ENCODE data around the gene PSMC5. TPM values are rescaled to one million over a fixed set of nuclear protein-coding genes. Genes with fewer than 3 reads are reported as not detected.

The PSMC5 gene
- total RNA-seq, 1 experiment from 2014 or later, result 145 TPM

DNA sequence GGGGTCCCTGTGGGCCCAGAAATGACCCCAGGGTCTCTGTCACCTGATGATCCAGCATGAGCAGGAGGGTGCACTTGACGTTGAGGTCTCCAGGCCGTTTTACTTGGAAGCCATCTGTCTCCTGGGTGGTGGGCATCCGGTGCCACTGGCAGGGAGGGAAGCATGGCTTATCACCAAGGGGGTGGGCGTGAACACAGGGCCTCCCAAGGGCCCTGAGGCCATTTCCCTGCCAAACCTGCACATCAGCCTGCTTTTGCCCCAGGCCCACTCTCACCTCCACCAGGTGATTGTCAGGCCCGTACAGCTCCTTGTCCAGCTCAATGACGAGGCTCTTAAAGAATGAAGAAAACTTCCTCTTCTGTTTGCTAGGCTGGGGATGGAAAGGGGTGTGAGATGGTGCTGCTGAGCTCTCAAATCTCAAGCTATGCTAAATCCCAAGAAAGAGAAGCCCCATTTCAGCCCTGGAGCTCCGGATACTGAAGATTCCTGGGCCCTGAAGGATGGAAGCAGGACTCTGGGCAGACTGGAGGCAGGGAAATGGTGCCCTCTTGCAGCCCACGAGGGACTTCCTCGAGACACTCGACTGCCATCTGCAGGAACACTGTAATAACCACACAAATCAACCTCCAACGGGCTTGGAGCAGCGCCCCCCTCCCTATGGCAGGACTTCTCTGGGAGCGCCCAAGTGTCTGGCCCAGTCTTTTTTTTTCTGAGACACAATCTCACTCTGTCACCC lies 7.4 kb downstream of the PSMC5 start:
- H3K27ac ChIP-seq (ENCODE audit: low read length), result no peak overlapping the region
- intact Hi-C loops (cut with micrococcal nuclease; ENCODE audit: unreplicated experiment), result no loop called here
- in situ Hi-C loops (cut with HindIII; ENCODE audit: low pct_unique_long_range_greater_than_20kb, low sequenced_read_pairs), result no loop called here
- H3K4me1 ChIP-seq (ENCODE audit: control insufficient read depth, insufficient read depth, low read length), result peaks cover 11% of the 10 kb centered on the region
- H3K4me3 ChIP-seq (ENCODE audit: low read depth in 2 of 2, low read length in 2 of 2), result no peak overlapping the region
- H3K36me3 ChIP-seq (ENCODE audit: control insufficient read depth, insufficient read depth, low read length), result peaks cover 12% of the 10 kb centered on the region; the same call in 1 of the 2 replicates
- BruUV-seq (replicated peaks), result no TSS peak
- TF ChIP-seq, protein P1, sequence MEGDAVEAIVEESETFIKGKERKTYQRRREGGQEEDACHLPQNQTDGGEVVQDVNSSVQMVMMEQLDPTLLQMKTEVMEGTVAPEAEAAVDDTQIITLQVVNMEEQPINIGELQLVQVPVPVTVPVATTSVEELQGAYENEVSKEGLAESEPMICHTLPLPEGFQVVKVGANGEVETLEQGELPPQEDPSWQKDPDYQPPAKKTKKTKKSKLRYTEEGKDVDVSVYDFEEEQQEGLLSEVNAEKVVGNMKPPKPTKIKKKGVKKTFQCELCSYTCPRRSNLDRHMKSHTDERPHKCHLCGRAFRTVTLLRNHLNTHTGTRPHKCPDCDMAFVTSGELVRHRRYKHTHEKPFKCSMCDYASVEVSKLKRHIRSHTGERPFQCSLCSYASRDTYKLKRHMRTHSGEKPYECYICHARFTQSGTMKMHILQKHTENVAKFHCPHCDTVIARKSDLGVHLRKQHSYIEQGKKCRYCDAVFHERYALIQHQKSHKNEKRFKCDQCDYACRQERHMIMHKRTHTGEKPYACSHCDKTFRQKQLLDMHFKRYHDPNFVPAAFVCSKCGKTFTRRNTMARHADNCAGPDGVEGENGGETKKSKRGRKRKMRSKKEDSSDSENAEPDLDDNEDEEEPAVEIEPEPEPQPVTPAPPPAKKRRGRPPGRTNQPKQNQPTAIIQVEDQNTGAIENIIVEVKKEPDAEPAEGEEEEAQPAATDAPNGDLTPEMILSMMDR (IDR thresholded peaks at IDR 0.05), result peak; percentile 84
- TF ChIP-seq SIN3A (IDR thresholded peaks at IDR 0.05; ENCODE audit: borderline replicate concordance, insufficient read depth, low read depth, low read length) (no peak), TCF7L2 (IDR thresholded peaks at IDR 0.05; ENCODE audit: low read depth, low read length) (no peak)
- ATAC-seq (peak; percentile 83), DNase-seq (ENCODE audit: low read depth, low spot score) (no peak)
- ChIA-PET POLR2A (no interaction called here), CTCF (no interaction called here)
- H3K27me3 ChIP-seq (ENCODE audit: control insufficient read depth, insufficient read depth, low read length), result no peaks in the 10 kb centered on the region
- H3K9me3 ChIP-seq (ENCODE audit: control insufficient read depth, insufficient read depth, low read depth, low read length), result no peaks in the 10 kb centered on the region

DNA sequence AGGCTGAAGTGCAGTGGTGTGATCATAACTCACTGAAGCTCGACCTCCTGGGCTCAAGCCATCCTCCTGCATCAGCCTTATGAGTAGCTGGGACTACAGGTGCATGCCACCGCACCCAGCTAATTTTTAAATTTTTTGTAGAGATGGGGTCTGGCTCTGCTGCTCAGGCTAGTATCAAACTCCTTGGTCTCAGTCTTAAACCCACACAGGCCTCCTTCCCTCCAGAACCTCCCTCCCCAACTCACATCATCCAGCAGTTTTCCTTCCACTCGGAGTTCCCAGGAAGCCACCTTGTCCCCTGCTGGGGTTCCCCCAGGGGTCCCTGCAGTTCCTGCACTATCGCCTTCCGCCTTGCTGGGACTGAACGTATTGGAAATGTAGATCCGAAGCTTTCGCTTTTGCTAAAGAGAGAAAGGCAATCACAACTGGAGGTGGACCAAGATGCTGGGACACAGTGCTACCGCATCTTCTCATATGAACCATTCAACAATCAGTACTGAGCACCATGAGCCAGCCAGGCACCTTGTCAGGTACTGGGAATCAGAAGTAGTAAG lies 8.0 kb downstream of the PSMC5 start:
- ATAC-seq (no peak), DNase-seq (ENCODE audit: low read depth, low spot score) (no peak)
- Histone ChIP-seq H3K4me3 (ENCODE audit: low read depth in 2 of 2, low read length in 2 of 2) (no peak overlapping the region), H3K27ac (ENCODE audit: low read length) (no peak overlapping the region), H3K27me3 (ENCODE audit: control insufficient read depth, insufficient read depth, low read length) (no peaks in the 10 kb centered on the region), H3K36me3 (ENCODE audit: control insufficient read depth, insufficient read depth, low read length) (peaks cover 6% of the 10 kb centered on the region; the same call in 1 of the 2 replicates), H3K9me3 (ENCODE audit: control insufficient read depth, insufficient read depth, low read depth, low read length) (no peaks in the 10 kb centered on the region), H3K4me1 (ENCODE audit: control insufficient read depth, insufficient read depth, low read length) (peaks cover 14% of the 10 kb centered on the region)
- ChIA-PET POLR2A (no interaction called here), CTCF (interaction anchor here (0.6 kb wide), 2 partner anchors 134 to 397 kb away, joined by 3 read pairs; no protein-coding TSS in a partner anchor)
- in situ Hi-C loops (cut with HindIII; ENCODE audit: low pct_unique_long_range_greater_than_20kb, low sequenced_read_pairs), result no loop called here
- TF ChIP-seq, protein P2, sequence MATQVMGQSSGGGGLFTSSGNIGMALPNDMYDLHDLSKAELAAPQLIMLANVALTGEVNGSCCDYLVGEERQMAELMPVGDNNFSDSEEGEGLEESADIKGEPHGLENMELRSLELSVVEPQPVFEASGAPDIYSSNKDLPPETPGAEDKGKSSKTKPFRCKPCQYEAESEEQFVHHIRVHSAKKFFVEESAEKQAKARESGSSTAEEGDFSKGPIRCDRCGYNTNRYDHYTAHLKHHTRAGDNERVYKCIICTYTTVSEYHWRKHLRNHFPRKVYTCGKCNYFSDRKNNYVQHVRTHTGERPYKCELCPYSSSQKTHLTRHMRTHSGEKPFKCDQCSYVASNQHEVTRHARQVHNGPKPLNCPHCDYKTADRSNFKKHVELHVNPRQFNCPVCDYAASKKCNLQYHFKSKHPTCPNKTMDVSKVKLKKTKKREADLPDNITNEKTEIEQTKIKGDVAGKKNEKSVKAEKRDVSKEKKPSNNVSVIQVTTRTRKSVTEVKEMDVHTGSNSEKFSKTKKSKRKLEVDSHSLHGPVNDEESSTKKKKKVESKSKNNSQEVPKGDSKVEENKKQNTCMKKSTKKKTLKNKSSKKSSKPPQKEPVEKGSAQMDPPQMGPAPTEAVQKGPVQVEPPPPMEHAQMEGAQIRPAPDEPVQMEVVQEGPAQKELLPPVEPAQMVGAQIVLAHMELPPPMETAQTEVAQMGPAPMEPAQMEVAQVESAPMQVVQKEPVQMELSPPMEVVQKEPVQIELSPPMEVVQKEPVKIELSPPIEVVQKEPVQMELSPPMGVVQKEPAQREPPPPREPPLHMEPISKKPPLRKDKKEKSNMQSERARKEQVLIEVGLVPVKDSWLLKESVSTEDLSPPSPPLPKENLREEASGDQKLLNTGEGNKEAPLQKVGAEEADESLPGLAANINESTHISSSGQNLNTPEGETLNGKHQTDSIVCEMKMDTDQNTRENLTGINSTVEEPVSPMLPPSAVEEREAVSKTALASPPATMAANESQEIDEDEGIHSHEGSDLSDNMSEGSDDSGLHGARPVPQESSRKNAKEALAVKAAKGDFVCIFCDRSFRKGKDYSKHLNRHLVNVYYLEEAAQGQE (IDR thresholded peaks at IDR 0.05; ENCODE audit: insufficient read depth in 1 of 2, low read depth in 2 of 2, low read length in 1 of 2), result no peak
- no peak for TF ChIP-seq TCF7L2 (IDR thresholded peaks at IDR 0.05; ENCODE audit: low read depth, low read length)
- TF ChIP-seq, protein P1 (IDR thresholded peaks at IDR 0.05), result no peak; the same call in 1 of the 2 replicates
- no peak for TF ChIP-seq SIN3A (IDR thresholded peaks at IDR 0.05; ENCODE audit: borderline replicate concordance, insufficient read depth, low read depth, low read length)
- TF ChIP-seq POLR2AphosphoS5 (IDR thresholded peaks at IDR 0.05; ENCODE audit: low read depth, low read length), result no peak
- no TSS peak for BruUV-seq (replicated peaks)
- intact Hi-C loops (cut with micrococcal nuclease; ENCODE audit: unreplicated experiment), result no loop called here

All from Panc1 (cell line).